GM12875 (cell line): ENCODE measurements around the gene C10orf53.

Experiments used
- H3K4me3 ChIP-seq: one replicate; pipeline ENCODE4 v1.5.1; 2011; ENCODE audit warnings: low read depth, low read length, control low read depth
- CTCF ChIP-seq: IDR thresholded peaks from 2 replicates; pipeline ENCODE4 v1.5.1; 2011; ENCODE audit warnings: low read depth, mild to moderate bottlenecking, control low read depth, inconsistent platforms, low read length, moderate library complexity, borderline replicate concordance; ENCODE audit not compliant: insufficient read depth

C10orf53 gene

GRCh38 chr10:49689882-49690510 is 10.5 kb downstream of the C10orf53 start:
- TF ChIP-seq CTCF, result no peak
- no peak overlapping the region for H3K4me3 ChIP-seq

- no peak for TF ChIP-seq CTCF
- no peak overlapping the region for H3K4me3 ChIP-seq
Observed at GRCh38 chr10:49690698-49691356, 11.4 kb downstream of the C10orf53 start.

GRCh38 chr10:49691588-49691987 is 12.1 kb downstream of the C10orf53 start:
- H3K4me3 ChIP-seq, result no peak overlapping the region
- no peak for TF ChIP-seq CTCF

- no peak for TF ChIP-seq CTCF
- H3K4me3 ChIP-seq, result no peak overlapping the region
Observed at GRCh38 chr10:49694466-49694865, 15.0 kb downstream of the C10orf53 start.

DNA sequence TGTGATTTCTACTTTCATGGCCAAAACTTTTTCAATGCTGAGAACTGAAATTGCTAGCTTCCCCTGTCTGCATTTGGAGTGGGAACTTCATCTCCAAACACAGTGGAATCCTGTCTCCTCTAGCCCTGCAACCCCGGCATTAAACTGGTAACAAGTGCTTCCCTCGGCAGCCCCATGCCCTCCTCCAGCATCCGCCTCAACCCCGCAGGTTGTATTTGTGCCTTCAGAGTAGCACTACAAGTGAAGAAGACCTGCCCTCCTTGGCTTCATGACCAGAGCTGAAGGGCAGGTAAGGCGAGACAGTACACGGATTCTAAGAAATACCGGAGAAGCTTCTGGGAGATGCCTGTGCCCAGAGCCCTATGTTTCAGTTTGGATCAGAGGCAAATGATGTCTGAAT is 16.9 kb downstream of the C10orf53 start:
- H3K4me3 ChIP-seq, result no peak overlapping the region
- no peak for TF ChIP-seq CTCF

- TF ChIP-seq CTCF, result no peak
- H3K4me3 ChIP-seq, result no peak overlapping the region
Observed at GRCh38 chr10:49698679-49699078, 19.2 kb downstream of the C10orf53 start.

GRCh38 chr10:49700211-49700610 is 20.8 kb downstream of the C10orf53 start:
- no peak overlapping the region for H3K4me3 ChIP-seq
- no peak for TF ChIP-seq CTCF
